K562 (cell line): ENCODE data around the gene DNAJC17. TPM values are rescaled to one million over a fixed set of nuclear protein-coding genes. Genes with fewer than 3 reads are reported as not detected.
A peak's percentile ranks its signal among the peaks of the same experiment; 100 is the strongest.

Experiments
- ATAC-seq: fragments of 200-7000 bp; cut with Tn5 transposase; 3 replicates; pipeline ENCODE4 v1.9.1; 2020; ENCODE audit warnings: moderate library complexity
- BruUV-seq: library from RNA; stranded (reverse); fragments of 400-500 nt; replicated peaks from 2 replicates; lab custom pipeline; 2021; lab: Mats Ljungman, UMichigan
- CTCF ChIA-PET: fragments of 300-600 bp; formaldehyde crosslinking; extraction: SDS; loops from one replicate; lab custom pipeline; 2021; ENCODE audit warnings: low intra/inter-chr PET ratio; lab: Yijun Ruan, JAX
- POLR2A ChIA-PET: fragments of 300-600, 350-650 bp; sonication (Branson Sonifier 250); formaldehyde crosslinking; extraction: SDS; loops from one replicate; lab custom pipeline; 2021; ENCODE audit warnings: antibody characterized with exemption, inconsistent platforms; lab: Yijun Ruan, JAX
- DNase-seq, 4 experiments: peaks; one replicate each; pipeline versions ENCODE4 v3.0.0 to v3.0.0-alpha.2; 2011 to 2018; ENCODE audit warnings: low spot score in 3 of 4, mixed read lengths in 3 of 4; ENCODE audit errors: extremely low read depth in 1 of 4
- FAIRE-seq: peaks from 2 replicates; lab custom pipeline; 2011; peaks lifted over from hg19 to GRCh38; lab: Jason Lieb, UNC
- H2AFZ ChIP-seq: 2 replicates; pipeline ENCODE4 v1.6.0; 2011; ENCODE audit warnings: low read depth, low read length, control low read depth, inconsistent platforms
- H3K27ac ChIP-seq: fragments of 200-600 bp; 3 replicates; pipeline ENCODE4 v1.8.0; 2011; ENCODE audit warnings: low read depth, mild to moderate bottlenecking, control low read depth, inconsistent platforms, low read length, moderate library complexity, mixed read lengths; ENCODE audit errors: extremely low read depth
- H3K27me3 ChIP-seq, 2 experiments: fragments of 300-600 bp in 1 of 2; 2 replicates in 1 of 2; 3 replicates in 1 of 2; pipeline versions ENCODE4 v1.6.0 to v1.8.0; 2011; ENCODE audit warnings: inconsistent platforms in 2 of 2, low read length in 2 of 2, mild to moderate bottlenecking in 1 of 2, mixed read lengths in 1 of 2, moderate library complexity in 1 of 2; ENCODE audit not compliant: control insufficient read depth in 2 of 2, insufficient read depth in 2 of 2
- H3K36me3 ChIP-seq: fragments of 300-600 bp; 3 replicates; pipeline ENCODE4 v1.8.0; 2011; ENCODE audit warnings: mild to moderate bottlenecking, low read length, inconsistent platforms; ENCODE audit not compliant: control insufficient read depth, insufficient read depth
- H3K4me1 ChIP-seq, 2 experiments: fragments of 200-600 bp in 1 of 2; replicated peaks in 1 of 2; 2 replicates in 1 of 2; 3 replicates in 1 of 2; pipeline versions ENCODE4 v1.5.1 to v1.8.0; 2011; ENCODE audit warnings: inconsistent platforms in 2 of 2, low read length in 2 of 2, mild to moderate bottlenecking in 1 of 2, mixed read lengths in 1 of 2, moderate library complexity in 1 of 2; ENCODE audit not compliant: control insufficient read depth in 2 of 2, insufficient read depth in 2 of 2
- H3K4me2 ChIP-seq: 2 replicates; pipeline ENCODE4 v1.6.1; 2011; ENCODE audit warnings: low read length, control low read depth, inconsistent platforms, mixed read lengths; ENCODE audit not compliant: insufficient read depth
- H3K4me3 ChIP-seq: fragments of 200-600 bp; sonication (generic), shearing (Covaris generic); 2 replicates; pipeline ENCODE4 v1.5.1; 2016; ENCODE audit warnings: control low read depth, inconsistent platforms
- H3K79me2 ChIP-seq: fragments of 200-600 bp; 3 replicates; pipeline ENCODE4 v1.8.0; 2011; ENCODE audit warnings: low read length, inconsistent platforms; ENCODE audit not compliant: control insufficient read depth, insufficient read depth
- H3K9ac ChIP-seq, 2 experiments: 2 replicates each; pipeline versions ENCODE4 v1.6.0 to v1.6.1; 2011; ENCODE audit warnings: low read depth in 2 of 2, low read length in 2 of 2, control low read depth in 1 of 2, inconsistent platforms in 1 of 2, mild to moderate bottlenecking in 1 of 2, mixed read lengths in 1 of 2; ENCODE audit not compliant: insufficient read depth in 1 of 2
- H3K9me1 ChIP-seq: one replicate; pipeline ENCODE4 v1.6.0; 2011; ENCODE audit warnings: inconsistent platforms, mild to moderate bottlenecking, low read length, moderate library complexity; ENCODE audit not compliant: control insufficient read depth, insufficient read depth
- H3K9me3 ChIP-seq: replicated peaks from 2 replicates; pipeline ENCODE4 v1.5.1; 2011; ENCODE audit warnings: low read depth, low read length, inconsistent platforms; ENCODE audit not compliant: control insufficient read depth, insufficient read depth
- H4K20me1 ChIP-seq: replicated peaks from 2 replicates; pipeline ENCODE4 v1.6.1; 2011; ENCODE audit warnings: low read length, inconsistent platforms, mixed read lengths; ENCODE audit not compliant: control insufficient read depth, insufficient read depth
- NFIX ChIP-seq: fragments of 250-450 bp; sonication (Bioruptor Pico); IDR thresholded peaks from 2 replicates; pipeline ENCODE4 v1.4.0; 2020; ENCODE audit warnings: low read depth, mild to moderate bottlenecking, moderate library complexity
- POLR3G ChIP-seq: IDR thresholded peaks from 2 replicates; pipeline ENCODE4 v1.6.1; 2011; ENCODE audit not compliant: insufficient read length, insufficient replicate concordance; ENCODE audit errors: extremely low read depth
- RNF2 ChIP-seq: sonication (generic); IDR thresholded peaks from 2 replicates; pipeline ENCODE4 v1.6.1; 2016
- ZNF263 ChIP-seq: sonication (generic); formaldehyde crosslinking; IDR thresholded peaks from 2 replicates; pipeline ENCODE4 v1.8.0; 2022; ENCODE audit warnings: mild to moderate bottlenecking, missing genetic modification reagents, borderline replicate concordance
- WGBS: fragments of 100-300 bp; shearing (Covaris generic); methylation state at CpG from one replicate; pipeline ENCODE4 v1.1.6; 2016; ENCODE audit warnings: low coverage, mixed read lengths; ENCODE audit not compliant: insufficient coverage; ENCODE audit errors: missing lambda C conversion rate; 5-methylcytosine and 5-hydroxymethylcytosine counted together
- in situ Hi-C: fragments of 300-500 bp; cut with MboI; formaldehyde crosslinking; loops from 4 replicates; pipeline ENCODE4 v1.15.0; 2018; ENCODE audit warnings: inconsistent platforms, mixed read lengths
- intact Hi-C: fragments of 100-400 bp; cut with micrococcal nuclease; formaldehyde crosslinking; loops from 2 replicates; pipeline ENCODE4 v1.14.2; 2022
- polyA plus RNA-seq, 8 experiments: library from polyadenylated mRNA; depleted of rRNA in 4 of 8; stranded (reverse) in 5 of 8; unstranded in 3 of 8; fragments of >200 nt; fragmentation: Nextera tagmentation in 2 of 8; fragmentation: Illumina TruSeq in 1 of 8; extraction: Ambion mirVana in 2 of 8; extraction: Trizol in 1 of 8; gene quantifications; 2 replicates each; pipeline versions ENCODE4 v1.2.1 to v1.2.3, GENCODE V29; 2011 to 2014; ENCODE audit warnings: inconsistent platforms in 1 of 8, missing spikeins in 1 of 8
- total RNA-seq, 7 experiments: library from RNA; depleted of rRNA in 6 of 7; stranded (reverse); fragments of >200 nt in 6 of 7; fragmentation: Illumina TruSeq in 2 of 7; extraction: Trizol in 2 of 7; gene quantifications; 2 replicates each; pipeline versions ENCODE4 v1.2.1 to v1.2.3, GENCODE V29; 2011 to 2021; ENCODE audit warnings: low replicate concordance in 1 of 7

Gene DNAJC17
- total and polyA plus RNA-seq, 9 of the 15 experiments (the other 6 are each of a cell fraction or from before 2014, with no cell fraction given), result 2.4 to 79.4 (median 44.2) TPM

GRCh38 chr15:40776537-40777141 lies 30.6 kb downstream of the DNAJC17 start:
- H3K9me3 ChIP-seq, result no peaks in the 10 kb centered on the region
- H3K4me3 ChIP-seq, result no peak overlapping the region
- peaks cover 65% of the 10 kb centered on the region; the same call in 2 of the 3 replicates for H3K36me3 ChIP-seq
- no peaks in the 10 kb centered on the region for H3K27me3 ChIP-seq
- H3K79me2 ChIP-seq, result no peaks in the 10 kb centered on the region
- TF ChIP-seq POLR3G, result no peak
- no peak for TF ChIP-seq NFIX (CRISPR knock-in tag)
- DNase-seq (no peak), FAIRE-seq (no peak), ATAC-seq (no peak)
- intact Hi-C loops (no loop called here), in situ Hi-C loops (no loop called here)
- WGBS, result 83% methylated on average over 10 of the region's 11 CpGs
- H2AFZ ChIP-seq, result no peak overlapping the region
- ChIA-PET CTCF (no interaction called here), POLR2A (interaction anchor here (0.5 kb wide), 1 partner anchor 9 kb away, joined by 4 read pairs; no protein-coding TSS in a partner anchor)
- H3K4me2 ChIP-seq, result no peak overlapping the region
- BruUV-seq, result no TSS peak
- H3K9ac ChIP-seq, result no peak overlapping the region
- H3K9me1 ChIP-seq, result no peaks in the 10 kb centered on the region
- H3K4me1 ChIP-seq, result peaks cover 4 to 10% of the 10 kb centered on the region in 2 experiments; a peak in 3 of 5 replicates
- H4K20me1 ChIP-seq, result no peaks in the 10 kb centered on the region
- no peak overlapping the region for H3K27ac ChIP-seq

GRCh38 chr15:40775740-40776536 lies 31.3 kb downstream of the DNAJC17 start:
- ATAC-seq, result no peak
- in situ Hi-C loops, result no loop called here
- intact Hi-C loops, result no loop called here
- Histone ChIP-seq H2AFZ (no peak overlapping the region), H3K27me3 (no peaks in the 10 kb centered on the region), H3K27ac (no peak overlapping the region)
- 92% methylated on average over 13 of the region's 14 CpGs for WGBS
- CTCF ChIA-PET, result no interaction called here
- no peak for TF ChIP-seq RNF2
- peak; percentile 52; the same call in 1 of the 2 replicates for TF ChIP-seq ZNF263
- TF ChIP-seq, all 486 proteins: peak for 1
- POLR2A ChIA-PET, result interaction anchor here (0.5 to 1.0 kb wide), 3 partner anchors 9 to 284 kb away, joined by 3 to 4 read pairs (median 3); no protein-coding TSS in a partner anchor
- DNase-seq (no peak), FAIRE-seq (no peak)
- H3K9me3 ChIP-seq, result no peaks in the 10 kb centered on the region
- no peaks in the 10 kb centered on the region for H4K20me1 ChIP-seq
- no TSS peak for BruUV-seq
- peaks cover 65% of the 10 kb centered on the region; the same call in 2 of the 3 replicates for H3K36me3 ChIP-seq
- no peaks in the 10 kb centered on the region for H3K9me1 ChIP-seq
- no peak overlapping the region for H3K4me2 ChIP-seq
- peak overlapping the region in 1 of 2 experiments; percentile 38; a peak in 1 of 4 replicates for H3K9ac ChIP-seq
- no peak overlapping the region for H3K4me3 ChIP-seq
- H3K79me2 ChIP-seq, result no peaks in the 10 kb centered on the region
- H3K4me1 ChIP-seq, result peaks cover 4 to 10% of the 10 kb centered on the region in 2 experiments; a peak in 3 of 5 replicates
